Skeletal muscle tissue (tissue), 4 donors: ENCODE measurements around the gene CNTN5. TPM values are rescaled to one million over a fixed set of nuclear protein-coding genes. Genes with fewer than 3 reads are reported as not detected.

Experiments
- H3K27ac ChIP-seq: one replicate; pipeline ENCODE4 v1.7.0; 2013; ENCODE audit warnings: mild to moderate bottlenecking, low read depth, low read length, inconsistent platforms
- H3K27me3 ChIP-seq, 3 donors: one replicate each; pipeline ENCODE4 v1.7.0; 2013; ENCODE audit warnings: low read length in 3 of 3; ENCODE audit not compliant: control insufficient read depth in 3 of 3, insufficient read depth in 3 of 3
- H3K36me3 ChIP-seq, 3 donors: one replicate each; pipeline ENCODE4 v1.7.0; 2013; ENCODE audit warnings: low read length in 3 of 3; ENCODE audit not compliant: control insufficient read depth in 3 of 3, insufficient read depth in 3 of 3
- H3K4me1 ChIP-seq, 3 donors: one replicate each; pipeline ENCODE4 v1.7.0; 2013; ENCODE audit warnings: low read length in 3 of 3, mild to moderate bottlenecking in 3 of 3; ENCODE audit not compliant: control insufficient read depth in 3 of 3, insufficient read depth in 3 of 3
- H3K4me3 ChIP-seq, 3 donors: one replicate each; pipeline ENCODE4 v1.7.0; 2013; ENCODE audit warnings: low read length in 3 of 3
- H3K9ac ChIP-seq, 3 donors: one replicate each; pipeline ENCODE4 v1.7.0; 2013; ENCODE audit warnings: low read length in 3 of 3, mild to moderate bottlenecking in 3 of 3, moderate library complexity in 2 of 3, low read depth in 1 of 3
- H3K9me3 ChIP-seq, 3 donors: one replicate each; pipeline ENCODE4 v1.7.0; 2013; ENCODE audit warnings: low read length in 3 of 3; ENCODE audit not compliant: control insufficient read depth in 3 of 3
- total RNA-seq: library from RNA; depleted of rRNA; stranded (reverse); fragments of >200 nt; gene quantifications from one replicate; pipeline ENCODE4 v1.2.3, GENCODE V29; 2014
- donor health status: Osteomylitis.

CNTN5 gene
- total RNA-seq, 1 donor from 2014 or later = 10.4 TPM

DNA sequence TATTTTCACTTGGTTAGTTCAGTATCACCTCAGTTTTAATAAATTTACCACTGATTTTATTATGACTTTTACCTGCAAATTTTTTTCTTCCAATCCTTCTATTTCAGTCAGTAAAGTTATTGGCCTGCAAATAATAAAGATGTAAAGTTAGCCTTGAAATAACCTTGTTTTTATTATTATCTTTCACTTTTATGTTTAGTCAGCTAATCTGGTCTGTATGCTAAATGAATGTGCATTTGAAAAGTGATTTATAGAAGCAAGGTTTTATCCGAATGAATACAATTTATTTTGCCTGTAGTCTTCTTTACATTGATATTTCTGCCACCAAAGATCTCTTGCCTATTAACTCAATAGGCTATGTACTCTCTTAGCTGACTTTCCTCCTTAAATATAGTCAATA, 425.7 kb downstream of the CNTN5 start:
- no peaks in the 10 kb centered on the region for H3K36me3 ChIP-seq
- no peak overlapping the region for H3K27ac ChIP-seq
- no peak overlapping the region for H3K4me3 ChIP-seq
- no peaks in the 10 kb centered on the region for H3K4me1 ChIP-seq
- H3K27me3 ChIP-seq = no peaks in the 10 kb centered on the region
- no peaks in the 10 kb centered on the region for H3K9me3 ChIP-seq
- H3K9ac ChIP-seq = no peak overlapping the region

DNA sequence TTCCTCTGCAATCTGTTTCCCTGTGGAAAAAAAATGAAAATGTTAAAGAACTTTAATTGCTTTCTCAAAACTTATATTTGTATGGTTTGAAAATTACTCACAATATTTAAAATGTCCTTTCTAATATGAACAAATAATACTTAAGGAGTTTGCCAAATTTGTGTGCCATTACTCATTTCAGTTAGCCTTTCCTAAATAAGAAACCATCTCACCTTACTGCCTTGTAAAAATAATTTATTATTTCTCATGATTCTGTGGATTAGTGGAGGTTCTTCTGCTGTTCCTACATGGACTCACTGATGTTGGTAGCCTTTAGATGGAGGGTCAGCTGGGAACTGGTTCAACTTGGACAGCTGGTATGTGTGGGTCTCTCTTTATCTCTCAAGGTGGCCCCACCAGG, 428.6 kb downstream of the CNTN5 start:
- H3K27me3 ChIP-seq = no peaks in the 10 kb centered on the region
- H3K27ac ChIP-seq = no peak overlapping the region
- H3K4me1 ChIP-seq = no peaks in the 10 kb centered on the region
- H3K9ac ChIP-seq = no peak overlapping the region
- no peaks in the 10 kb centered on the region for H3K36me3 ChIP-seq
- H3K9me3 ChIP-seq = no peaks in the 10 kb centered on the region
- no peak overlapping the region for H3K4me3 ChIP-seq

DNA sequence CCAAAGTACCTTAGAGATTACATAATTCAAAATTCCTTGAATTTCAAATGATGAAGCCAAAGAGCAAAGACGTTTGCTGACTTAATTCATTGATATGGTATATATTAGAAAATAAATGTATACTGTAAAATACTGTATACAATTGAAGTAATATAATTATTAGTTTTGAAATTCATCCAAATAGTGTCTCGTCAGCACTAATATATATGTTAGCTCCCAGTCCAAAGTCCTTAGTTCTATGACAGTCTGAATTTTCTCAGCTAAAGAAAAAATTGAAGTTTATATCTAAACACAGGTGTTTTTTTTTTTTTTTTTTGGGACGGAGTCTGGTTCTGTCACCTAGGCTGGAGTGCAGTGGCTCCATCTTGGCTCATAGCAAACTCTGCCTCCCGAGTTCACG, 431.3 kb downstream of the CNTN5 start:
- no peak overlapping the region for H3K4me3 ChIP-seq
- H3K36me3 ChIP-seq = no peaks in the 10 kb centered on the region
- H3K9me3 ChIP-seq = no peaks in the 10 kb centered on the region
- no peaks in the 10 kb centered on the region for H3K27me3 ChIP-seq
- H3K27ac ChIP-seq = no peak overlapping the region
- no peaks in the 10 kb centered on the region for H3K4me1 ChIP-seq
- H3K9ac ChIP-seq = no peak overlapping the region

DNA sequence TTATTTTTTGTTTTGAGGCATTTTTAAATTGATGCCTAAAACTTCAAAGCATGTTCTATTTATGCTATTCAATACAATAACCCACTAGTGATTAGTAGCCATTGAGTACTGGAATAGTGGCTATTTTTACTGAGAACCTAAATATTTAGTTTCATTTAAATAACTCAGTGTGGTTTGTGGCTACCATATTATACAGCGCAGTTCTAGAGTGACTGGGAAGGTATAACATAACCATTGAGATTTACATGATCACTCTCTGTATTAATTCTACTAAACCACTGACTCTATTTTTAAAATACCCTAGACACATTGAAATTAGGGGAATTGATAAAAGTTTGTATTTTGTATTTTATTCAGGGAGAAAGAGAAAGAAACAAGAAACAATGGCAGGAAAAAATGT, 441.2 kb downstream of the CNTN5 start:
- Histone ChIP-seq H3K4me1 (no peaks in the 10 kb centered on the region), H3K36me3 (no peaks in the 10 kb centered on the region), H3K4me3 (no peak overlapping the region), H3K9me3 (no peaks in the 10 kb centered on the region), H3K9ac (no peak overlapping the region), H3K27ac (no peak overlapping the region), H3K27me3 (no peaks in the 10 kb centered on the region)

DNA sequence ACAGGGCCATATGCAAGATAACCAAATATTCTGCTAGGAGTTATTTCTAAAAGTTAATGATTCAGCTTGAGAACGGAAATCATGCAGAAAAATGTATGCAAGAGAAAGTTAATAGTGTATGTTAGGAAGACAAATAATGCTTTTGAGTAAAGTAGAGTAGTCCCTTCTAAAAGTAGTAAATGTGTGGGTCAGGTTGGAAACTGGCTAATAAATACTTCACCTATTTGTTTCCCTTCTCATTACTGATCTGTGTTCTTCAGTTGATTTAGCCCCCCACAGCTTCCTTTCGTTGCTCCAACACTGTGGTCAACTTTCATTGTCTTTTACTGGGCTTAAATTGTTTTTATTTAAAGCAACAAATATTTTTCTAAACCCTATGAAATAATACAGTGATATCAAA, 444.2 kb downstream of the CNTN5 start:
- H3K9me3 ChIP-seq = no peaks in the 10 kb centered on the region
- H3K4me3 ChIP-seq = no peak overlapping the region
- H3K27me3 ChIP-seq = no peaks in the 10 kb centered on the region
- H3K4me1 ChIP-seq = no peaks in the 10 kb centered on the region
- H3K27ac ChIP-seq = no peak overlapping the region
- H3K36me3 ChIP-seq = no peaks in the 10 kb centered on the region
- no peak overlapping the region for H3K9ac ChIP-seq

DNA sequence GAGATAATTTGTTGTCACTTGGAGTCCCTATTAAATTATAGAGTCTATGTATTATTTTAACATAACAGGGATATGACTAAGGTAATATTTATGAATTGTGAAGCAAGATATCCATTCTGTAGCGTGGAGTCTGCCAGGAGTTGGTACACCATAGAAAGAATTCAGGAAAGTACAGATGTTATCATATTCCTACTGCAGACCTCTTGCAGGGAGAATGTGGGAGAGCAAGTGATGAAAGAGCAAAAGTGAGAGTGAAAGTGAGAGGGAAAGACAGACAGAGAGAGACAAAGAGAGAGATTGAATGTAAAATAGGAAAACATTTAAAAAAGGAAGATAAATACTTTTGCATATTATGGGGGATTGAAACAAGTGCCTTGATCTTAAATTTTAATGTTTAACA, 468.8 kb downstream of the CNTN5 start:
- H3K9me3 ChIP-seq = no peaks in the 10 kb centered on the region
- no peak overlapping the region for H3K9ac ChIP-seq
- no peaks in the 10 kb centered on the region for H3K4me1 ChIP-seq
- no peak overlapping the region for H3K4me3 ChIP-seq
- no peaks in the 10 kb centered on the region for H3K36me3 ChIP-seq
- no peaks in the 10 kb centered on the region for H3K27me3 ChIP-seq
- no peak overlapping the region for H3K27ac ChIP-seq

DNA sequence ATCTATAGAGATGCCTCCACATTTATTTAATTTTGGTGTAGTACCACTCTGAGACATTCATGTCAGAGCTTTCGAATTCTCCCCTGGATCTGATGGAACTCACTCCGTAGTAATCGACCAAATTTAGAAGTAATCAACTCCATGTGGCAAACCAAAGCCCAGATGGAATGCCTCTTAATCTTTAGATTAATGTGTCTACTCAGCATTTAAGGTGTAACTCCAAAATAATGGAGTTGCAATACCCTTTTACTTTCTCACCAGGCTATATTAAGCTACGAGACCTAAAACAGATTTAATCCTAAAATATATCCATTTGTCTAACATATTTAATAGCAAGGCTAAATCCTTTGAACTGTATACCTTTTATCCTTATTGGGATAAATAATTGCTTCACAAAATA, 473.3 kb downstream of the CNTN5 start:
- Histone ChIP-seq H3K9me3 (no peaks in the 10 kb centered on the region), H3K27ac (no peak overlapping the region), H3K36me3 (no peaks in the 10 kb centered on the region), H3K4me3 (no peak overlapping the region), H3K9ac (no peak overlapping the region), H3K4me1 (no peaks in the 10 kb centered on the region), H3K27me3 (no peaks in the 10 kb centered on the region)

DNA sequence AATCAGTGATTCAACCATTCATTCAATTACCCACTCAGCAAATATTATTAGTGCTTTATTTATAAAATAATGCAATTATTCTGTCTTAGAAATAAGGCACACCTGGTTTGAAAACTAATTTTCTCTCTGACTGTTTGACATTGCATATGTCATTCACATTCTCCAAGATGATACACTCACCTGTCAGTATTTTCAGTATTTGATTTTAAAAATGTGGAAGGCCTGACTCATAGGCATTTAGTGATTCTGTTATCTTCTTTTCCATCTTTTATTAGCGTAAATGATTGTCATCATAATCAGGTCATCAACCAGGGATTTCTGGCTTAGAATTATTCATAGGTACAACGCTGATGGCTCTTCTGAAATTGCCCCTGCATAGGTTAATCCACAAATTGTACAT, 480.9 kb downstream of the CNTN5 start:
- Histone ChIP-seq H3K4me1 (no peaks in the 10 kb centered on the region), H3K36me3 (no peaks in the 10 kb centered on the region), H3K9ac (no peak overlapping the region), H3K4me3 (no peak overlapping the region), H3K27ac (no peak overlapping the region), H3K9me3 (no peaks in the 10 kb centered on the region), H3K27me3 (no peaks in the 10 kb centered on the region)

DNA sequence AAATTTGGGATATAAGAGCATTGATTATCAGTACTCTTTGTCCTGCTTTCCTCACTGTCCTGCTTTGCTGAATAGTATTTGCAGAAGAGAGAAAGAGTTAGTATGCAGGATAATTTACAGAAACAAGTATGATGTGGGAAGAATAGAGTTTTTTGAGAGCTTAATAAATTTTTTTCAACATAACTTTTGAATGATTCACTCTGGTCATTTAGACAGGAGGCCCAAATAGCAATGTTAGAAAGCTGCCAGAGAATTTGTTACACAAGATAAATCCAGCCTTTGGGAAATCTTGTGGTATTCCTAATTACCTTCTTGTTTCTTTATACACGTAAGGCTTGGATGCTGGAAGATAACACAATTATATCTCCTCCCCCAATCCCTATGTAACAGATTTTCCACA, 484.6 kb downstream of the CNTN5 start:
- Histone ChIP-seq H3K4me1 (no peaks in the 10 kb centered on the region), H3K36me3 (no peaks in the 10 kb centered on the region), H3K27me3 (no peaks in the 10 kb centered on the region), H3K27ac (no peak overlapping the region), H3K4me3 (no peak overlapping the region), H3K9me3 (no peaks in the 10 kb centered on the region), H3K9ac (no peak overlapping the region)

DNA sequence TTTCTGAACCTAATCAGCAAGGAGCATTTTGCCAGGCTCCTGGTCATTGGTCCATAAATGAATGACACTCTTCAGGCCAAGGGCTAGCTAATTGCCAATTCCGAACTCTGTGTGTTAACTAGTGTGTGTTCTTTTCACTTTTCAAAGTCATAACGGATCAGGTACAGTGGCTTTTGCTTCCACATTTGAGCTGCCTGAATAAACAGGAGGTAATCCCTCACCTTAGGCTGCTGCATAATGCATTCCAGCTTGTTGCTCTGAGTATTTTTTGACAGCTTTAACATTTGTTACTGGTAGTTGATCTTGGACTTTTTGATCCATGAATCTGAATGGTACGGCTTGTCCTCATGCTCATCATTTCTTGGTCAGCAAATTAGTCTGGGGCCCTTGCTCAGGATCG, 485.1 kb downstream of the CNTN5 start:
- H3K27me3 ChIP-seq = no peaks in the 10 kb centered on the region
- H3K36me3 ChIP-seq = no peaks in the 10 kb centered on the region
- H3K4me1 ChIP-seq = no peaks in the 10 kb centered on the region
- H3K4me3 ChIP-seq = no peak overlapping the region
- no peak overlapping the region for H3K9ac ChIP-seq
- no peak overlapping the region for H3K27ac ChIP-seq
- no peaks in the 10 kb centered on the region for H3K9me3 ChIP-seq

DNA sequence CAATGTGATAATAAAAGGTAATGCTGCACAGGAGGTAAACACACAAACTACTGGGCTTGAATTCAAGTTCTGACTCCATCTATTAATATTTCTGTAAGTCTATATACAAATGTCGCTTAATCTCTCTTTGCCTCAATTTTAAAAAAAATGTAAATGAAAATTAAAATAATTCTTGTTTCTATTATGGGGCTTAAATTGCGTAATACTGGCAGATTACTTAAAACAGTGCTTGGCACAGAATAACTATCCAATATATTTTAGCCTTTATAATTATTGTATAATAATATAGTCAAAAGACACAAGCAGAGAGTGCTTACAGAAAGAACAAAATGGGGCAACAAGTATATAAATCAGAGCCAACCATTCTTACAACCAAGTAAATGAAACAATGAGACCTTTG, 489.1 kb downstream of the CNTN5 start:
- Histone ChIP-seq H3K9me3 (no peaks in the 10 kb centered on the region), H3K27me3 (no peaks in the 10 kb centered on the region), H3K9ac (no peak overlapping the region), H3K36me3 (no peaks in the 10 kb centered on the region), H3K4me3 (no peak overlapping the region), H3K27ac (no peak overlapping the region), H3K4me1 (no peaks in the 10 kb centered on the region)
